ENCODE data around the gene ZBTB34.

Gene ZBTB34

DNA sequence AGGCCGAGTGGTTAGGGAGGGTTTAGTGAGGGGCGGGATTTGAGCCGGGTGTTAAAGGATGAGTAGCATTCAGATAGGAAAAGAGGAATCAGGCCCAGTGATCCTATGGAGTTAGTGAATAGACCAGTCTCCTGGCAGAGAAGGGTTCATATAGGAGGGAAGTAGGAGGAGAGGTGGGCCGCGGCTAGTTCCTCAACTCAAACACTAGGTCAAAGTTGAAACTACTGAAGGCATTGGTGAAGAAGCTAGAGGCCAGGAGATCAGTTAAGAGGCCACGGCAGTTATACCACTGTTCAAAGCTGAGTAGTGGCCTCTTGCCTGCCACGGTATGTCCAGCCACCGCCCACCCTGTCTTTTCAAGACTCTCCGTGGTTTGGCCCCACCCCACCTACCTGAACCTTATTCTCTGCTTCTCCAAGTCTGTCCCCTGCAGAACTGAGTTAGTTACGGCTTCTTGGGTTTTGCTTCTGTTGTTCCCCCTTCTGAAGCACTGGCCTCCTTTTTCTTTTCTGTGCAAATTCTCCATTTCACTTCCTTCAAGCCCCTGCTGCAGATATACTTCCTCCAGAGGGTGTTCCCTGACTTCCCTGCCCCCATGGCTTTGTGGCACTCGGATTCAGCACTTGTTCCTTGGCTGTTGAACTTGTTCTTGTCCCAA, 1.8 kb downstream of the ZBTB34 start:
- TF ChIP-seq CEBPB (IDR thresholded peaks at IDR 0.05) (no peak), RAD21 (IDR thresholded peaks at IDR 0.05; ENCODE audit: low read depth) (no peak), EP300 (IDR thresholded peaks at IDR 0.05; ENCODE audit: borderline replicate concordance) (no peak)
- TF ChIP-seq, protein P1, sequence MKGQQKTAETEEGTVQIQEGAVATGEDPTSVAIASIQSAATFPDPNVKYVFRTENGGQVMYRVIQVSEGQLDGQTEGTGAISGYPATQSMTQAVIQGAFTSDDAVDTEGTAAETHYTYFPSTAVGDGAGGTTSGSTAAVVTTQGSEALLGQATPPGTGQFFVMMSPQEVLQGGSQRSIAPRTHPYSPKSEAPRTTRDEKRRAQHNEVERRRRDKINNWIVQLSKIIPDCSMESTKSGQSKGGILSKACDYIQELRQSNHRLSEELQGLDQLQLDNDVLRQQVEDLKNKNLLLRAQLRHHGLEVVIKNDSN (IDR thresholded peaks at IDR 0.05), result no peak

DNA sequence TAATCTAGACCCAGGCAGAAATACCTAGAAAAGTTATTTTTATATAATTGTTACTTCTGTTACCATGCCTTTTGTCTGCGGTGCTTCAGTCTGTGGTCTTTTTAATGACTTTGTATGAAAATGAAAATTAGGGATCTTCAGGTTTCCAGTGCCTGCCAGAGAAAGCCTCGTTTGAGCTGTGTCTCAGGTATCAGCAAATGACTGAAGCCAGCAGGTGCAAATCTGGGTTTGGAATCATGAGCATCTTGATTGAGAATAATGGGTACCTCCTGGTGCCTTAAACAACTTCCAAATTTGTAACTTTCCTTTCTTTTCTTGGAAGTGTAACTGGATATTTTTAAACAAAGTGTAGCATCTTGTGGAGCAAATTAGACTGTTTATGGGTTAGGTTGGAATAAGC, 4.3 kb downstream of the ZBTB34 start:
- TF ChIP-seq TEAD4 (IDR thresholded peaks at IDR 0.05) (no peak), TCF12 (IDR thresholded peaks at IDR 0.05; ENCODE audit: low read depth) (no peak), TAF1 (IDR thresholded peaks at IDR 0.05; ENCODE audit: low read depth) (no peak), EP300 (IDR thresholded peaks at IDR 0.05; ENCODE audit: borderline replicate concordance) (no peak), CEBPB (IDR thresholded peaks at IDR 0.05) (no peak), FOXM1 (IDR thresholded peaks at IDR 0.05; ENCODE audit: borderline replicate concordance, low read depth) (no peak), CREB1 (IDR thresholded peaks at IDR 0.05; ENCODE audit: low read depth) (no peak), ZBTB7A (IDR thresholded peaks at IDR 0.05; ENCODE audit: low read depth) (no peak), NFIC (IDR thresholded peaks at IDR 0.05) (no peak), RAD21 (IDR thresholded peaks at IDR 0.05; ENCODE audit: low read depth) (no peak), YY1 (IDR thresholded peaks at IDR 0.05; ENCODE audit: low read depth) (no peak), EGR1 (IDR thresholded peaks at IDR 0.05) (no peak)
- TF ChIP-seq, protein P2, sequence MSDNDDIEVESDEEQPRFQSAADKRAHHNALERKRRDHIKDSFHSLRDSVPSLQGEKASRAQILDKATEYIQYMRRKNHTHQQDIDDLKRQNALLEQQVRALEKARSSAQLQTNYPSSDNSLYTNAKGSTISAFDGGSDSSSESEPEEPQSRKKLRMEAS (IDR thresholded peaks at IDR 0.05), result no peak
- TF ChIP-seq, protein P1 (IDR thresholded peaks at IDR 0.05), result no peak
- TF ChIP-seq, protein P3, sequence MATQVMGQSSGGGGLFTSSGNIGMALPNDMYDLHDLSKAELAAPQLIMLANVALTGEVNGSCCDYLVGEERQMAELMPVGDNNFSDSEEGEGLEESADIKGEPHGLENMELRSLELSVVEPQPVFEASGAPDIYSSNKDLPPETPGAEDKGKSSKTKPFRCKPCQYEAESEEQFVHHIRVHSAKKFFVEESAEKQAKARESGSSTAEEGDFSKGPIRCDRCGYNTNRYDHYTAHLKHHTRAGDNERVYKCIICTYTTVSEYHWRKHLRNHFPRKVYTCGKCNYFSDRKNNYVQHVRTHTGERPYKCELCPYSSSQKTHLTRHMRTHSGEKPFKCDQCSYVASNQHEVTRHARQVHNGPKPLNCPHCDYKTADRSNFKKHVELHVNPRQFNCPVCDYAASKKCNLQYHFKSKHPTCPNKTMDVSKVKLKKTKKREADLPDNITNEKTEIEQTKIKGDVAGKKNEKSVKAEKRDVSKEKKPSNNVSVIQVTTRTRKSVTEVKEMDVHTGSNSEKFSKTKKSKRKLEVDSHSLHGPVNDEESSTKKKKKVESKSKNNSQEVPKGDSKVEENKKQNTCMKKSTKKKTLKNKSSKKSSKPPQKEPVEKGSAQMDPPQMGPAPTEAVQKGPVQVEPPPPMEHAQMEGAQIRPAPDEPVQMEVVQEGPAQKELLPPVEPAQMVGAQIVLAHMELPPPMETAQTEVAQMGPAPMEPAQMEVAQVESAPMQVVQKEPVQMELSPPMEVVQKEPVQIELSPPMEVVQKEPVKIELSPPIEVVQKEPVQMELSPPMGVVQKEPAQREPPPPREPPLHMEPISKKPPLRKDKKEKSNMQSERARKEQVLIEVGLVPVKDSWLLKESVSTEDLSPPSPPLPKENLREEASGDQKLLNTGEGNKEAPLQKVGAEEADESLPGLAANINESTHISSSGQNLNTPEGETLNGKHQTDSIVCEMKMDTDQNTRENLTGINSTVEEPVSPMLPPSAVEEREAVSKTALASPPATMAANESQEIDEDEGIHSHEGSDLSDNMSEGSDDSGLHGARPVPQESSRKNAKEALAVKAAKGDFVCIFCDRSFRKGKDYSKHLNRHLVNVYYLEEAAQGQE (IDR thresholded peaks at IDR 0.05; ENCODE audit: low read depth), result no peak

DNA sequence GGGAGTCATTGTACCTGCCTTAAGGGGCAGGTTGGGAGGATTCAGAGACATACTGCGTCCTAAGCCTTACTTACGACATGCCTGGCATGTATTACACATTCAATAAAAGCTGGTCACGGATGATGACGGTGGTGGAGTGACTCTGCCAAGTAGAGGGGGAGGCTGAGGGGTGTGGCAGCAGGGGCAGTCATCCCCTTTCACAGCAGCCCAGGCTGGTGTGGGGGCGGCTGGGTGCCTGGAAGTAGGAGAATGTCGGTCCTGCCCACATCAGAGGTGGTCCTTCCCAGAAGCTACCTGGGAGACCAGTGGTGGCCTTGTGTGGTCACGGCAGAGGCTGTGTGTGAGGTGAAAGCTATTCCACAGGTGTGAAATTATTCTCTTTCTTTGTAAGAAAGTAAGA, 8.9 kb downstream of the ZBTB34 start:
- TF ChIP-seq TAF1 (IDR thresholded peaks at IDR 0.05; ENCODE audit: low read depth), result no peak
- TF ChIP-seq EGR1 (IDR thresholded peaks at IDR 0.05), result 0 out of 2 replicates have a peak, but pooled peaks have one; percentile 16

DNA sequence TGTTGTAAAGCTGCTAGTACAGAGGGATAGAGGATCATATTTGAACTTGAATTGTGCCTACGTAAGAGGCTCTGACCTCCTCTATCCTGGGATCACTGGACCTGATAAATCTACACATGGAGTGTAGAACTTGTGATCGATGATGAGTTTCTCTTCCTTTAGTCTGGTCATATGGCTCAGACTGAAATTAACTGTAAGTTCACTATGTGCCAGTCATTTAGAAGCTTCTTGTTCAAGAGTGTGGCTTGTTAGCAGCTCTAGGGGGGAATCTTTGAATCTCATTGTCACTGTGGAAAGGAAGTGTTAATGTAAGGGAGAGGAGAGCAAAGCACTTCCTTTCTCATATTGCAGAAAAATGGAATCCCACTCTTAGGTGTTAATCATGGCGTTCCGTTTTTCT, 12.1 kb downstream of the ZBTB34 start:
- no peak for TF ChIP-seq TAF1 (IDR thresholded peaks at IDR 0.05; ENCODE audit: low read depth)
- TF ChIP-seq, protein P1 (IDR thresholded peaks at IDR 0.05), result no peak
- no peak for TF ChIP-seq TEAD4 (IDR thresholded peaks at IDR 0.05)
- TF ChIP-seq ZBTB7A (IDR thresholded peaks at IDR 0.05; ENCODE audit: low read depth), result no peak
- no peak for TF ChIP-seq FOXM1 (IDR thresholded peaks at IDR 0.05; ENCODE audit: borderline replicate concordance, low read depth)
- no peak for TF ChIP-seq EGR1 (IDR thresholded peaks at IDR 0.05)
- TF ChIP-seq CEBPB (IDR thresholded peaks at IDR 0.05), result no peak
- TF ChIP-seq CREB1 (IDR thresholded peaks at IDR 0.05; ENCODE audit: low read depth), result no peak
- TF ChIP-seq, protein P2 (IDR thresholded peaks at IDR 0.05), result no peak
- no peak for TF ChIP-seq NFIC (IDR thresholded peaks at IDR 0.05)
- no peak for TF ChIP-seq RAD21 (IDR thresholded peaks at IDR 0.05; ENCODE audit: low read depth)
- TF ChIP-seq YY1 (IDR thresholded peaks at IDR 0.05; ENCODE audit: low read depth), result no peak
- TF ChIP-seq, protein P3 (IDR thresholded peaks at IDR 0.05; ENCODE audit: low read depth), result no peak
- no peak for TF ChIP-seq EP300 (IDR thresholded peaks at IDR 0.05; ENCODE audit: borderline replicate concordance)

DNA sequence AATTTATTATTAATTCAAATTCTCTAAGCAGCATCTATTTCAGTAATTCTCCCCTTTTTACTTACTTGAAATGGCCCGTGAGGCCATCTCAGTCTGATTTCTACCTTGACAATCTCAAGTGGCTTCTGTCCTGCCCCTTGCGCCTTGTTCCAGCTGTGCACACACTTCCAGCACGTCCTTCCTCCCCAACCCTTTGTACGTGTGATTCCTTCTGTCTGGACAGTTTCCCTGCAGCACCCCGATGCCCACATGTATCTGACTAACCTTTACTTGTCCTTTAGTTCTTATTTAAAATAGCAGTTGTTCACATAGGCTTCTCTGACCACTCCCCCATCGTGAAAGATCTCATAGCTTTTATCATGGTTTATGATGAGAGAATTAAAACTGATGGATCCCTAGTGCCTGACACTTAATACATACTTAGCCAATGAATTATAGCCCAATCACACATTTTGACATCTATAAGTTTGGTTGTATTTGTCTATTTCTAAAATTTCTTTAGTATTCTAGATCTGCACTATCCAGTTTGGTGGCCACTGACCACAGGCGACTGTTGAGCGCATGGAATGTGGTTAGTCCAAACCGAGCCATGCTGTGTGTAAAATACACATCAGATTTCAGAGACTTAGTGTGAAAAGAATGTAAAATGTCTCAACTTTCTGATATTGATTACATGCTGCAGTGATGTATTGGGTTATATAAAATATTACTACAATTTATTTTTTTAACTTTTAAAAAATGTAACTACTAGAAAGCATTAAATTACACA, 14.3 kb downstream of the ZBTB34 start:
- TF ChIP-seq CREB1 (IDR thresholded peaks at IDR 0.05; ENCODE audit: low read depth) (no peak), RAD21 (IDR thresholded peaks at IDR 0.05; ENCODE audit: low read depth) (no peak), EGR1 (IDR thresholded peaks at IDR 0.05) (no peak), FOXM1 (IDR thresholded peaks at IDR 0.05; ENCODE audit: borderline replicate concordance, low read depth) (no peak), NFIC (IDR thresholded peaks at IDR 0.05) (no peak), TEAD4 (IDR thresholded peaks at IDR 0.05) (0 out of 2 replicates have a peak, but pooled peaks have one; percentile 33)
